Stimulated activated CD8-positive, alpha-beta memory T cell treated with anti-CD3 and anti-CD28 coated beads, Interleukin-2, amount 100 ng/mL, for 1 hour (primary cell): Measurements from ENCODE around the gene HARS2.
"Not testable (repeated sequence)": the region's sequence is repeated elsewhere in the genome, so short reads cannot be mapped to it uniquely, and the experiment has no call there.

ENCODE experiments used
- DNase-seq, 2 donors: peaks; one replicate each; pipeline ENCODE4 v3.0.0-alpha.2; 2020; ENCODE audit warnings: low read depth in 2 of 2

The HARS2 gene

DNA sequence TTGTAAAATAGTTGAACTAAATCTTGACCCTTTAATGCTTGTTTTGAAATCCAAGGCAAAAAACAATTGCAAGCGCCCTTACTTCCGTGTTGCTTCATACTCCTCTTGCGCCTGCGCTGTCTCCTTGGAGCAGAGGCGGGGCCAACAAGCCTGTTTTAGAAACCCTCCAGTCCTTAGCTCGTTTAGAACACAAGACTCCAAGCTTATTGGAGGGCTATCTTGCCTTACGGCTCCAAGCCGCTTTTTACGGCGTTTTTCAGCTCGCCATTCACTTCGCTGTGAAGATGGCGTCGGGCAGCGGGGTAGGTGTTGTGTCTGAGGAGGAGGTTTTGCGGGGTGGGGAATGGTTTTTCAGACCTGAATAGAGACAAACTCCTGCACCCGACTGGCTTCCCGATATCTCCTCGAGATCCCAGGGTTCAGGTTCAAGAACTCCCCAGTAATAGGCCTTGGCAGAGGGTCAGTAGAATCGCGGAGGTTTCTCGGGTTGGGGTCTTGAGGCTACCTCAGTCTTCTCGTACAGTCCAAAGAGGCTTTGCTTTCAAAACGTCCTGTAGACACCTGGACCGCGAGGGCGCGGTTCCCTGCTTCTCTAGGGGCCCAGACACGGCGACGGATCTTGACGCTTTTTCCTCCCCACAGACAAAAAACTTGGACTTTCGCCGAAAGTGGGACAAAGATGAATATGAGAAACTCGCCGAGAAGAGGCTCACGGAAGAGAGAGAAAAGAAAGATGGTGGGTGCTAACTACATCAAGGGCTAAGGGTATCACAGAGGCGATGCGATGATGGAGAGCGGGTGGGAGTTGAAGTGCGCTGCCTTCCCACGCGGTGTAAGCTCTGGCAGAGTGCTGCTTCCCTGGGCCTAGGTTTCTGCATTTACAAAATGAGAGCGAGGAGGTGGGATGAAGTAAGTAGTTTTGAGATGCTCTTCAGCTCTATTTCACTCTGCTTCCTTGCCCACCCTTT lies 9.2 kb downstream of the HARS2 start, which contains the start of gene ZMAT2:
TSS of gene ZMAT2 (plus strand) at position 271 of the 968 bp plus-strand sequence. CDS start at position 285, 14 bp downstream.
- peak; percentile 80 to 87 for DNase-seq

DNA sequence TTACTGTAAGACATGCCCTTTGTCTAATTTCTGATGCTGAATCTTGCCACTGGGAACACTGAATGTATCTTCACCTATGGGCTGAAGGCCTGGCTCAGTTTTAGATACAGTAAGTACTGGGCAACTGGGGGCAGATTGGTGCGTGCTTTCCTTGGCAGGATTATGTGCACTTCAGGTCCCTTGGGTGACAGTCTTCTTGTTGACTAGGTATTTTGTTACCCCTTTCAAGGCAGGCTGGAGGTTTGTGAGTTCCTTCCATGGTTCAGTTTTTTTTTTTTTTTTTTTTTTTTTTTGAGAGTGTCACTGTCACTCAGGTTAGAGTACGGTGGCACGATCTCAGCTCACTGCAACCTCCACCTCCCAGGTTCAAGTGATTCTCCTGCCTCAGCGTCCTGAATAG lies 16.6 kb downstream of the HARS2 start:
- no peak for DNase-seq

GRCh38 chr5:140708787-140709186 lies 17.5 kb downstream of the HARS2 start:
- not testable (repeated sequence) for DNase-seq

- peak; percentile 73 to 84 for DNase-seq
These were observed 19.8 kb downstream of the HARS2 start for GRCh38 chr5:140710899-140711552.

DNA sequence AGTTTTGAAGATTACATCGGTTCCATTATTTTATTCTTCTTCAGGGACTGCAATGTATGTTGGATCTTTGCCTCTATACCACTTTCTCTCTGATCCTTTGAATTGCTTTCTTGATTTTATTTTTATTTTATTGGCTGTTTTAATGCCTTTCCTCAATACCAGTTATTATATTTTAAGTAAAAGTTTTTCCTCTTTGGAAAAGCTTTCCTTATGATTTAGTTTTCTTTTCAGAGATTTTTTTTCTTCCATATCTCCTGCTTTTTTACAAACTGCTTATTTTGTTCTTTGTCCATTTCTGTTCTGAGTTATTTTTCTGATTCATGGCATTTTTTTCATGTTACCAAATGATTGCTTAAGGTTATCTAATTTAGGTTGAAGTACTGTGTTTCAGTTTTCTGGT lies 20.5 kb downstream of the HARS2 start:
- DNase-seq = no peak

DNA sequence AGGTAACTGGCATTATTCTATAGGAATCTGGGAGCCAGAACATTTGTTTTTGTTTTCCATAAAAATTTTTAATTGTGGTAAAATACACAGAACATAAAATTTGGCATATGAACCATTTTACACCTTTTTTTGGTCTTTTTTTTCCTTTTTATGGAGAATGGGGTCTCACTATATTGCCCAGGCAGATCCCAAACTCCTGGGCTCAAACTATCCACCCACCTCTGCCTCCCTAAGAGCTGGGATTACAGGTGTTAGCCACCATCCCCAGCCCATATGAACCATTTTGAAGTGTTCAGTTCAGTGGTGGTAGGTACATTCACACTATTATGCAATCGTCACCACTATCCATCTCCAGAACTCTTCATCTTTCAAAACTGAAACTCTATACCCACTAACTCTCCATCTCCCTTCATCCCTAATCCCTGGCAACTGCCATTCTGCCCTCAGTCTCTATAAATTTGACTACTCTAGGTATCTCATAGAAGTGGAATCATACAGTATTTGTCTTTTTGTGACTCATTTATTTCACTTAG lies 22.4 kb downstream of the HARS2 start:
- DNase-seq = no peak

- not testable (repeated sequence) for DNase-seq
These were observed 25.0 kb downstream of the HARS2 start for GRCh38 chr5:140716238-140716637.

DNA sequence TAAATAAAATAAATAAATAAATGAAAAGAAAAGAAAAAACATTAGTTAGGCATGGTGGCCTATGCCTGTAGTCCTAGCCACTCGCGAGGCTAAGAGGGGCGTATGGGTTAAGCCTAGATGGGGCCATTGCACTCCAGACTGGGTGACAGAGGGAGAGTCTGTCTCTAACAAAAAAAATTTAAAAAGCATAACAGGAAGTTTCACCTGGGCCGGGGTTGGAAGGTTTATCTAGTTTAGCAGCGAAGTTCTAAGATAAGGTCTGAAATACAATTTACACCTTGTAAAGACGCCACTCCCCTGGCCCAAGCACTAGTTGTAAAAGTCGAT lies 27.0 kb downstream of the HARS2 start:
- DNase-seq = no peak

DNA sequence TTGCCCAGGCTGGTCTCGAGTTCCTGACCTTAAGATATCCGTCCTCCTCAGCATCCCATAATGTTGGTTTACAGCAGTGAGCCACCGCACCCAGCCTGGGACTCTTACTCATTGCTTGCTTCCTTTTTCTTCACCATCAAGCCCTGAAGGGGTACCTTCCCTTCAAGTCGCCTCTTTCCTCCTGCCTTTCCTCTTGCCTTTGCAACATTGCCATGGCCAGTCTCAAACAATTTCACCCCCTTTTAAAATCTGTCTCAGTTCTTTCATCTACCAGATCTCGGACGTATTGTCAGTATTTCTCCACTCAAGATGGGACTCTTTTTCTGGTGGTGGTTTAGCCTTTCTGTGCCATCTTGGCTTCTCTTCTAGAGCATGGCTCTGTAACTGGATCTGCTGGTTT lies 29.5 kb downstream of the HARS2 start:
- DNase-seq = not testable (repeated sequence)

- not testable (repeated sequence) for DNase-seq
These were observed 30.1 kb downstream of the HARS2 start for GRCh38 chr5:140721395-140721794.

- peak; percentile 9 to 27 for DNase-seq
These were observed 34.7 kb downstream of the HARS2 start for GRCh38 chr5:140725799-140726471.

DNA sequence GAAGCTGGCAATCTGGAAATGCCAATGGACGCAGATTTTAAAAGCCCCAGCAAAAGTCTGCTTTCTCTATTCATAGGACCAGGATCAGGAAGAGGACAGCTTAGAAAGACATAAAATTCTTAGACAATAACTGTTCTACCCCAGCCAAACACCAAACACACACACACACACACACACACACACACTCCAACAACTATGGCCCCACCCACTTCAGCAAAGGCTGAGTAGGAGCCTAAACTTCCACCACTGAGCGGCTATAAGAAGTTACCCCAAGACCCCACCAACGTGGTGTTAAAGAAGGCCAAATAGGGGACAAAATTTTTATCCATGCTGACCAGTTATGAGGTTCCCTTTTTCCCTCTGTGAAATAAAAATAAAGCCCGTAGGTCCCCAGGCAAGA lies 41.8 kb downstream of the HARS2 start:
- no peak for DNase-seq

GRCh38 chr5:140734354-140734753 lies 43.1 kb downstream of the HARS2 start:
- DNase-seq = no peak

- DNase-seq = no peak
These were observed 46.2 kb downstream of the HARS2 start for GRCh38 chr5:140737486-140737885.

DNA sequence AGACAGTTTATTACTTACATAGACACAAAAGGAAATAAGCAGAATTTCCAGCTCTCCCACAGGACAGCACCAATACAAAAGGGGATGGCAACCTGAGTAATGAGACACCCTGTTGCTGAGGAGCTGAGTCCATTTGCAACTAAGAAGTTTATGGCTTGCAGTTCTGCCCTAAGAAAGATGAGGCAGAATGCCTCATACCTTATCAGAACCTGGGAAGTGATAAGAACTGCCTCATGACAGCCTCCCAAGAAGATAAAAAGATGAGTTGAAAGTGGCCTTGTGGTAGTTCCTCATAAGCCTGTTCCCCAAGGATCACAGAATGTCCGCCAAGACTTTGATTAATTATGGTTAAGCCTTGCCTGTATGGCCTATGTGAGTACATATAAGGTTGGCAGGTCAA lies 50.7 kb downstream of the HARS2 start:
- DNase-seq = no peak
